HL-60 (cell line): ENCODE data around the gene HIGD2A.

Experiments used
- POLR2AphosphoS5 ChIP-seq: IDR thresholded peaks from 2 replicates; pipeline ENCODE4 v1.6.1; 2012; ENCODE audit warnings: low read depth
- SPI1 ChIP-seq: IDR thresholded peaks from 2 replicates; pipeline ENCODE4 v1.6.1; 2012; ENCODE audit warnings: low read depth, mild to moderate bottlenecking, borderline replicate concordance
- TF ChIP-seq, protein P1 (sequence below): IDR thresholded peaks from one replicate; pipeline ENCODE4 v1.5.1; 2011; ENCODE audit warnings: low read length, control low read depth, inconsistent platforms; ENCODE audit not compliant: insufficient read depth
- TF ChIP-seq, protein P2 (sequence below): IDR thresholded peaks from 2 replicates; pipeline ENCODE4 v1.6.1; 2012; ENCODE audit warnings: low read depth; ENCODE audit not compliant: insufficient replicate concordance

DNA sequence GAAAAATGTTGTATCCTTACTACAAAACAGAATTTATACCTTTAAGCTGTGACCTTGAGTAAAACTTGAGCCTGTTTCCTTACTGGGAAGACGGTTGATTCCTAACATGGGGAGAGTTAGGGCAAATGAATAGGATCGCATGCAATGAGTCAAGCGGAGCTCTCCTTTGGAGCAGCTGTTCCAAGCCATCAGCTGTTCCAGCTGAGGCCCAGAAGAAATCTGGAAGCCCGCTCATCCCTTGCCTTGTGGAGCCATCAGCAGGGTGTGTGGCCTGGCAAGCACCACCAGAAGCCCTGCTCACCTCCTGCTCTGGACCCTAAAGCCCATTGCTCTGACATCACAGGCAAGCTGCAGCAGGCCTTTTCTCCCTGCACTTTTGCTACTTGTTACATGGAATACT, 35.0 kb upstream of the HIGD2A start:
- TF ChIP-seq, protein P1, sequence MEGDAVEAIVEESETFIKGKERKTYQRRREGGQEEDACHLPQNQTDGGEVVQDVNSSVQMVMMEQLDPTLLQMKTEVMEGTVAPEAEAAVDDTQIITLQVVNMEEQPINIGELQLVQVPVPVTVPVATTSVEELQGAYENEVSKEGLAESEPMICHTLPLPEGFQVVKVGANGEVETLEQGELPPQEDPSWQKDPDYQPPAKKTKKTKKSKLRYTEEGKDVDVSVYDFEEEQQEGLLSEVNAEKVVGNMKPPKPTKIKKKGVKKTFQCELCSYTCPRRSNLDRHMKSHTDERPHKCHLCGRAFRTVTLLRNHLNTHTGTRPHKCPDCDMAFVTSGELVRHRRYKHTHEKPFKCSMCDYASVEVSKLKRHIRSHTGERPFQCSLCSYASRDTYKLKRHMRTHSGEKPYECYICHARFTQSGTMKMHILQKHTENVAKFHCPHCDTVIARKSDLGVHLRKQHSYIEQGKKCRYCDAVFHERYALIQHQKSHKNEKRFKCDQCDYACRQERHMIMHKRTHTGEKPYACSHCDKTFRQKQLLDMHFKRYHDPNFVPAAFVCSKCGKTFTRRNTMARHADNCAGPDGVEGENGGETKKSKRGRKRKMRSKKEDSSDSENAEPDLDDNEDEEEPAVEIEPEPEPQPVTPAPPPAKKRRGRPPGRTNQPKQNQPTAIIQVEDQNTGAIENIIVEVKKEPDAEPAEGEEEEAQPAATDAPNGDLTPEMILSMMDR = no peak
- TF ChIP-seq SPI1 = no peak
- no peak for TF ChIP-seq POLR2AphosphoS5
- TF ChIP-seq, protein P2, sequence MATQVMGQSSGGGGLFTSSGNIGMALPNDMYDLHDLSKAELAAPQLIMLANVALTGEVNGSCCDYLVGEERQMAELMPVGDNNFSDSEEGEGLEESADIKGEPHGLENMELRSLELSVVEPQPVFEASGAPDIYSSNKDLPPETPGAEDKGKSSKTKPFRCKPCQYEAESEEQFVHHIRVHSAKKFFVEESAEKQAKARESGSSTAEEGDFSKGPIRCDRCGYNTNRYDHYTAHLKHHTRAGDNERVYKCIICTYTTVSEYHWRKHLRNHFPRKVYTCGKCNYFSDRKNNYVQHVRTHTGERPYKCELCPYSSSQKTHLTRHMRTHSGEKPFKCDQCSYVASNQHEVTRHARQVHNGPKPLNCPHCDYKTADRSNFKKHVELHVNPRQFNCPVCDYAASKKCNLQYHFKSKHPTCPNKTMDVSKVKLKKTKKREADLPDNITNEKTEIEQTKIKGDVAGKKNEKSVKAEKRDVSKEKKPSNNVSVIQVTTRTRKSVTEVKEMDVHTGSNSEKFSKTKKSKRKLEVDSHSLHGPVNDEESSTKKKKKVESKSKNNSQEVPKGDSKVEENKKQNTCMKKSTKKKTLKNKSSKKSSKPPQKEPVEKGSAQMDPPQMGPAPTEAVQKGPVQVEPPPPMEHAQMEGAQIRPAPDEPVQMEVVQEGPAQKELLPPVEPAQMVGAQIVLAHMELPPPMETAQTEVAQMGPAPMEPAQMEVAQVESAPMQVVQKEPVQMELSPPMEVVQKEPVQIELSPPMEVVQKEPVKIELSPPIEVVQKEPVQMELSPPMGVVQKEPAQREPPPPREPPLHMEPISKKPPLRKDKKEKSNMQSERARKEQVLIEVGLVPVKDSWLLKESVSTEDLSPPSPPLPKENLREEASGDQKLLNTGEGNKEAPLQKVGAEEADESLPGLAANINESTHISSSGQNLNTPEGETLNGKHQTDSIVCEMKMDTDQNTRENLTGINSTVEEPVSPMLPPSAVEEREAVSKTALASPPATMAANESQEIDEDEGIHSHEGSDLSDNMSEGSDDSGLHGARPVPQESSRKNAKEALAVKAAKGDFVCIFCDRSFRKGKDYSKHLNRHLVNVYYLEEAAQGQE = no peak
